T-cell (primary cell): ENCODE measurements around the gene CDCA4. TPM values are rescaled to one million over a fixed set of nuclear protein-coding genes. Genes with fewer than 3 reads are reported as not detected.
A peak's percentile ranks its signal among the peaks of the same experiment; 100 is the strongest.

ENCODE experiments used
- ATAC-seq, 4 experiments: fragments of 200-7000 bp in 3 of 4; fragments of 150-1000 bp in 1 of 4; cut with Tn5 transposase; replicated peaks in 1 of 4; 1 replicate in 3 of 4; 2 replicates in 1 of 4; pipeline ENCODE4 v1.10.0; 2021; ENCODE audit warnings: moderate library complexity in 3 of 4, mild to moderate bottlenecking in 2 of 4, moderate number of reproducible peaks in 1 of 4
- CTCF ChIA-PET, 2 donors: fragments of 300-600 bp; sonication (Branson Sonifier 250); formaldehyde crosslinking; loops; one replicate each; lab custom pipeline; 2022; ENCODE audit warnings: antibody characterized with exemption in 2 of 2; lab: Charles Lee
- POLR2A ChIA-PET, 2 donors: fragments of 300-600 bp; sonication (Branson Sonifier 250); formaldehyde crosslinking; loops; one replicate each; lab custom pipeline; 2022; ENCODE audit warnings: antibody characterized with exemption in 2 of 2; lab: Charles Lee
- DNase-seq, 35 experiments: peaks; one replicate each; pipeline versions ENCODE4 v3.0.0 to v3.0.0-alpha.2; 2013 to 2023
- H3K27ac ChIP-seq: one replicate; pipeline ENCODE4 v1.5.1; 2013; ENCODE audit warnings: low read length
- H3K27me3 ChIP-seq, 2 experiments: replicated peaks in 1 of 2; 1 replicate in 1 of 2; 2 replicates in 1 of 2; pipeline versions ENCODE4 v1.6.1 to v1.7.0; 2013; ENCODE audit warnings: low read length in 1 of 2, mixed read lengths in 1 of 2; ENCODE audit not compliant: control insufficient read depth in 2 of 2, insufficient read depth in 2 of 2; ENCODE audit errors: extremely low read depth in 1 of 2
- H3K36me3 ChIP-seq, 2 donors: 1 replicate in 1 of 2; 2 replicates in 1 of 2; pipeline versions ENCODE4 v1.6.1 to v1.7.0; 2013; ENCODE audit warnings: low read length in 1 of 2; ENCODE audit not compliant: control insufficient read depth in 2 of 2, insufficient read depth in 1 of 2; ENCODE audit errors: extremely low read depth in 1 of 2
- H3K4me1 ChIP-seq, 2 experiments: 1 replicate in 1 of 2; 2 replicates in 1 of 2; pipeline versions ENCODE4 v1.6.1 to v1.7.0; 2013; ENCODE audit warnings: low read length in 2 of 2, mixed read lengths in 1 of 2; ENCODE audit not compliant: insufficient read depth in 2 of 2, control insufficient read depth in 1 of 2; ENCODE audit errors: extremely low read depth in 1 of 2
- H3K4me3 ChIP-seq, 2 donors: 1 replicate in 1 of 2; 2 replicates in 1 of 2; pipeline versions ENCODE4 v1.5.1 to v1.7.0; 2013; ENCODE audit warnings: mild to moderate bottlenecking in 2 of 2, low read length in 1 of 2, moderate library complexity in 1 of 2; ENCODE audit not compliant: control insufficient read depth in 1 of 2; ENCODE audit errors: extremely low read depth in 1 of 2
- H3K9me3 ChIP-seq: 2 replicates; pipeline ENCODE4 v1.7.0; 2013
- H3K27ac Mint-ChIP-seq, 2 donors: one replicate each; pipeline ENCODE4 v1.8.0; 2020 to 2021; ENCODE audit warnings: mild to moderate bottlenecking in 2 of 2, mixed read lengths in 2 of 2
- H3K27me3 Mint-ChIP-seq, 2 donors: one replicate each; pipeline ENCODE4 v1.8.0; 2021 to 2022; ENCODE audit warnings: mixed read lengths in 2 of 2
- H3K36me3 Mint-ChIP-seq: one replicate; pipeline ENCODE4 v1.8.0; 2021; ENCODE audit warnings: mixed read lengths
- H3K4me1 Mint-ChIP-seq, 3 donors: one replicate each; pipeline ENCODE4 v1.8.0; 2020 to 2022; ENCODE audit warnings: mixed read lengths in 3 of 3, mild to moderate bottlenecking in 1 of 3
- H3K4me3 Mint-ChIP-seq, 3 donors: one replicate each; pipeline ENCODE4 v1.8.0; 2020 to 2022; ENCODE audit warnings: mild to moderate bottlenecking in 3 of 3, mixed read lengths in 3 of 3, moderate library complexity in 3 of 3
- H3K9me3 Mint-ChIP-seq, 3 donors: one replicate each; pipeline ENCODE4 v1.8.0; 2020 to 2022; ENCODE audit warnings: mixed read lengths in 3 of 3
- WGBS: methylation state at CpG from one replicate; pipeline ENCODE4 v1.1.5; 2013; ENCODE audit warnings: missing lambda C conversion rate; ENCODE audit not compliant: insufficient coverage; 5-methylcytosine and 5-hydroxymethylcytosine counted together
- total RNA-seq, 35 experiments: library from RNA in 6 of 35; stranded (reverse) in 6 of 35; fragments of 120-200 nt in 1 of 35; gene quantifications; one replicate each; pipeline versions ENCODE4 v1.2.1 to v1.2.4 and lab custom pipeline; 2013 to 2026

CDCA4 gene
- total RNA-seq, 5 donors from 2014 or later (not counting 1 experiment from before 2014, with no cell fraction given), result 13.0 to 20.1 (median 15.8) TPM

GRCh38 chr14:104982548-104983230 is 38.2 kb downstream of the CDCA4 start:
- H3K36me3 ChIP-seq, result no peaks in the 10 kb centered on the region
- H3K4me3 ChIP-seq, result no peak overlapping the region
- no peak overlapping the region for H3K27ac Mint-ChIP-seq
- ChIA-PET POLR2A (no interaction called here), CTCF (no interaction called here)
- DNase-seq, result peak in 1 of 35 experiments; percentile 21
- no peaks in the 10 kb centered on the region for H3K9me3 Mint-ChIP-seq
- no peaks in the 10 kb centered on the region for H3K9me3 ChIP-seq
- 84% methylated on average over 7 of the region's 10 CpGs for WGBS
- H3K27ac ChIP-seq, result no peak overlapping the region
- H3K27me3 ChIP-seq, result peaks cover 0 to 31% of the 10 kb centered on the region in 2 experiments
- peaks cover 7 to 9% of the 10 kb centered on the region in 2 donors for H3K27me3 Mint-ChIP-seq
- H3K36me3 Mint-ChIP-seq, result no peaks in the 10 kb centered on the region
- no peak for ATAC-seq
- H3K4me1 ChIP-seq, result peaks cover 0 to 19% of the 10 kb centered on the region in 2 experiments
- peaks cover 4 to 16% (median 9%) of the 10 kb centered on the region in 3 donors for H3K4me1 Mint-ChIP-seq
- no peak overlapping the region for H3K4me3 Mint-ChIP-seq

- H3K4me1 ChIP-seq, result peaks cover 0 to 26% of the 10 kb centered on the region in 2 experiments
- DNase-seq, result no peak
- no peak overlapping the region for H3K27ac ChIP-seq
- H3K9me3 Mint-ChIP-seq, result no peaks in the 10 kb centered on the region
- peaks cover 0 to 35% of the 10 kb centered on the region in 2 experiments for H3K27me3 ChIP-seq
- peaks cover 9 to 12% of the 10 kb centered on the region in 2 donors for H3K27me3 Mint-ChIP-seq
- no peak overlapping the region for H3K4me3 ChIP-seq
- whole genome bisulfite sequencing, result 80% methylated on average over 14 of the region's 17 CpGs
- ATAC-seq, result no peak
- no peaks in the 10 kb centered on the region for H3K36me3 ChIP-seq
- ChIA-PET POLR2A (no interaction called here), CTCF (interaction anchor here in 1 of 2 donors (0.6 kb wide), 1 partner anchor 63 kb away, joined by 4 read pairs; no protein-coding TSS in a partner anchor)
- H3K9me3 ChIP-seq, result no peaks in the 10 kb centered on the region
- no peaks in the 10 kb centered on the region for H3K36me3 Mint-ChIP-seq
- H3K4me1 Mint-ChIP-seq, result peaks cover 9 to 17% (median 11%) of the 10 kb centered on the region in 3 donors
- H3K4me3 Mint-ChIP-seq, result no peak overlapping the region
- H3K27ac Mint-ChIP-seq, result no peak overlapping the region
Observed at GRCh38 chr14:104981699-104982541, 39.0 kb downstream of the CDCA4 start.

DNA sequence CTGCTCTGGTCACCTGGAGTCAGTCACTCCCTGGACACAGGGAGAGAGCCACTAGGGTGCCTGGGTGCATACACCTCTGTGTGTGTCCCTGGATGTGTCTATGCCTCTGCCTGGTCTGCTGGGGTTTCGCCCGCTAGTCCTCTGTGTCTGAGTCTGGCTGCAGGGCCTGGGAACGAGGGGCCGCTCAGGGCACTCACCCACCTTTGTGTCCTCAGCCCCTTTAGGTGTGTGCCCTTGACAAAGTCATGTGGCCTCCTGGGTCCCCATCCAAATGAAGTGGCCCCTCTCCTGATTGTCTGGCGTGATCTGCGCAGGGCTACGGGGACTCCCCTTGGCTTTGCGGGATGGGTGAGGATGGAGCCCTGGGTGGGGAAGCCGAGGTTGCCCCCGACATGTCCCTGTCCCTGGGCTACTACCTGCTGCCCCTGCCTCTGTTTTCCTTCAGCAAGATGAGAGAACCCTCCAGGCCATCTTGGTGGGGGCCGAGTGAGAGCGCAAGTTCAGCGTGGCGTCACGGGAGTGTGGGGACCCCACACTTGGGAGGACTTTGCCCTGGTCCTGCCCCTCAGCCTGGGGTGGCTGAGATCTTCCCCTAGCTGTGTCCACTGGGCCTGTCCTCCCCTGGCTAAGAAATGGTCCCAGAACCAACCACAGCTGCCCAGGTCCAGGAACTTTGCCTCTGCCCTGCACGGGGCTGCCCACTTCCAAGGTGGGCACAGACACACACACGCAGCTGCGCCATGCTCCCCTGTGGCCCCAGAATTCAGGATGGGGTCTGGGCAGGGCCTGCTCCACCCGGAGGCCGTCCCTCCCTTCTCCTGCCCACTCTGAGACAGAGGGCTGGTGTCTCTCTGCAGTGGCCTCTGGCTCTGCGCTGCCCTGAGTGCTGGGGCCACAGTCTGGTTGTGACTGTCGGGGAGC is 40.0 kb downstream of the CDCA4 start:
- 88% methylated on average over 20 of the region's 22 CpGs for WGBS
- no peaks in the 10 kb centered on the region for H3K9me3 Mint-ChIP-seq
- H3K27ac Mint-ChIP-seq, result no peak overlapping the region
- no peaks in the 10 kb centered on the region for H3K9me3 ChIP-seq
- H3K4me3 Mint-ChIP-seq, result no peak overlapping the region
- H3K4me3 ChIP-seq, result no peak overlapping the region
- DNase-seq (peak in 1 of 35 experiments; percentile 21), ATAC-seq (no peak)
- peaks cover 13 to 16% (median 13%) of the 10 kb centered on the region in 3 donors for H3K4me1 Mint-ChIP-seq
- H3K36me3 Mint-ChIP-seq, result no peaks in the 10 kb centered on the region
- peaks cover 0 to 36% of the 10 kb centered on the region in 2 experiments for H3K27me3 ChIP-seq
- no peaks in the 10 kb centered on the region for H3K36me3 ChIP-seq
- ChIA-PET CTCF (interaction anchor here in 1 of 2 donors (0.6 kb wide), 1 partner anchor 65 kb away, joined by 4 read pairs; no protein-coding TSS in a partner anchor), POLR2A (no interaction called here)
- H3K27ac ChIP-seq, result no peak overlapping the region
- H3K4me1 ChIP-seq, result peaks cover 0 to 29% of the 10 kb centered on the region in 2 experiments
- peaks cover 14 to 20% of the 10 kb centered on the region in 2 donors for H3K27me3 Mint-ChIP-seq

DNA sequence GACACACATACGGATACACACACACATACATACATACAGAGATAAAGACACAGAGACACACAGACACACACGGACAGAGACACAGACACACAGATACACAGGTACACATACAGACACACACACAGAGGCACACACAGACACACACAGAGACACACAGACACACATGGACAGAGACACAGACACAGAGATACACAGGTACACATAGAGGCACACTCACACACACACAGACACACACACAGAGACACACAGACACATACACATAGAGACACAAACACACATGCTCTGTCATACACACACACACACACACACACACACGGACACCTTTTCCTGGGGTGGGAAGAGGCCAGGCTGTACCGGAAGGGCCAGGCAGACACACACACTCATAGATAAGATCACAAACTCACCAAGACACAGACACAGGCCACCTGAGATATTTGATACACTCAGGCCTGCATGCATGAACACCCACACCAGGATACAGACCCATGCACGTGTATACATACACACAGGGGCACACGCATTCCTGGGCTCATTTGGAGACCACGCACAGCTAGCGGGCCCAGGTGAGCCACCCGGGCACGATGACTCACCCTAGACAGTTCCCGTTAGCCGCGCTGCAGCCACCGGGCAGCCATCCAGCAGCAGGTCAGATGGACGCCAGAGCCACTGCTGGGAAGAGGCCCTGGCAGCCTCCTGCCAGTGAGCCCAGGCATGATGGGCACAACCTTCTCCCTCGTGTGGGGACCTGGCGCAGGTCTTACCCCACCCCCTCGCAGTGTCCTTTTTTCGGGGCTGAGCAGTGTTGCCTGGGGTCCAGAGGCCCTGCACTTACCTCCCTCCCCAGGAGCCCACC is 40.9 kb downstream of the CDCA4 start:
- Histone ChIP-seq H3K27me3 (peaks cover 0 to 45% of the 10 kb centered on the region in 2 experiments), H3K36me3 (no peaks in the 10 kb centered on the region), H3K9me3 (no peaks in the 10 kb centered on the region), H3K4me3 (no peak overlapping the region), H3K4me1 (peaks cover 0 to 33% of the 10 kb centered on the region in 2 experiments), H3K27ac (no peak overlapping the region)
- H3K36me3 Mint-ChIP-seq, result no peaks in the 10 kb centered on the region
- H3K27ac Mint-ChIP-seq, result no peak overlapping the region
- ChIA-PET CTCF (no interaction called here), POLR2A (interaction anchor here in 1 of 2 donors (0.6 kb wide), 1 partner anchor 314 kb away, joined by 3 read pairs; no protein-coding TSS in a partner anchor)
- peaks cover 13 to 19% (median 13%) of the 10 kb centered on the region in 3 donors for H3K4me1 Mint-ChIP-seq
- H3K27me3 Mint-ChIP-seq, result peaks cover 14 to 20% of the 10 kb centered on the region in 2 donors
- H3K9me3 Mint-ChIP-seq, result no peaks in the 10 kb centered on the region
- ATAC-seq (no peak), DNase-seq (no peak)
- peak overlapping the region in 2 of 3 donors; percentile 0 to 3 for H3K4me3 Mint-ChIP-seq
- 69% methylated on average over 19 of the region's 19 CpGs for WGBS

GRCh38 chr14:104978746-104979691 is 41.9 kb downstream of the CDCA4 start:
- H3K9me3 ChIP-seq, result no peaks in the 10 kb centered on the region
- H3K27ac Mint-ChIP-seq, result no peak overlapping the region

More at GRCh38 chr14:104978746-104979691, 41.9 kb downstream of the CDCA4 start:
- H3K9me3 Mint-ChIP-seq, result no peaks in the 10 kb centered on the region
- DNase-seq (no peak), ATAC-seq (peak in 1 of 4 experiments; percentile 1)
- H3K36me3 Mint-ChIP-seq, result no peaks in the 10 kb centered on the region
- Histone ChIP-seq H3K27me3 (peaks cover 0 to 55% of the 10 kb centered on the region in 2 experiments), H3K27ac (no peak overlapping the region), H3K4me3 (peak overlapping the region in 1 of 2 donors; percentile 20), H3K4me1 (peaks cover 0 to 30% of the 10 kb centered on the region in 2 experiments), H3K36me3 (no peaks in the 10 kb centered on the region)
- 59% methylated on average over 29 of the region's 32 CpGs for WGBS
- ChIA-PET POLR2A (interaction anchor here in 1 of 2 donors (0.6 kb wide), 1 partner anchor 315 kb away, joined by 3 read pairs; no protein-coding TSS in a partner anchor), CTCF (no interaction called here)
- peaks cover 10 to 16% (median 13%) of the 10 kb centered on the region in 3 donors for H3K4me1 Mint-ChIP-seq
- peak overlapping the region in 2 of 3 donors; percentile 3 to 39 for H3K4me3 Mint-ChIP-seq
- peaks cover 14 to 20% of the 10 kb centered on the region in 2 donors for H3K27me3 Mint-ChIP-seq
